ENCODE results near the gene MBTPS2.
A peak's percentile ranks its signal among the peaks of the same experiment; 100 is the strongest.

The MBTPS2 gene

DNA sequence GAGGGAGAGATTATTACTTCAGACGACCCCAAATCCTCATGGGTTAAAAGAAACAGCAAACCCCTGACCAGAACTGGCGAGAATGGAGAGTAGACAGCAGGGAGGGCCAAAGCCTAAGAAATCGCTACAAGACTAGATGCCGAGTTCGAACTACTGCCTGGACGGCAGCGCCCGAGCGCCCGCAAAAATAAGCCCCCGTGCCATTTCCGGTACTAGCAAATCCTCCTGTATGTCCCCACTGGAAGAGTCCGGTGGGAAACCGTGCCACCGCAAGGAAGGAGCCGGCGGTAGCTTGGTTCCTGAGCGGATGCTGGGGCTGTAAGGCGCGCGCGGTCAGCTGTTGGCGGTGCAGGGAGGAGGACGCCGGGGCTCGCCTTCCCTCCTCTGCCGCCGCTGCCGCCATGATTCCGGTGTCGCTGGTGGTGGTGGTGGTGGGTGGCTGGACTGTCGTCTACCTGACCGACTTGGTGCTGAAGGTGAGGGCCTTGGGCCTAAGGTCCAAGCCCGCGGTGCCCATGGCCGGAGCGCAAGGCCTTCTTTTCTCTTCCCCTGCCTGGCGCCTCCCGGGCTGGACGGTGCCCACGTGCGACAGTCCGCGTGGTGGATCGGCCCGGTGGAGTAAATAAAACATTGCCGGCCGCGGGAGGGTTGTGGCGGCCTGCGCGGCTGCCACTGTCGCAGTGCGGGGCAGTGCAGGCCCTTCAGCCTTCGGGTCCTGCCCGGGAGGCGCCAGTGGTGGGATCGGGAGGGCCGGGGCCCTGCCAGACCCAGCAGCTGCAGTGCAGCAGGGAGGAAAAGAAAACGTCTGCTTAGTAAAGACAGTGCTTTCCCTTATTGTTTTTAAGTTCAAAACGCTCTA, at the start of gene MBTPS2:
Gene MBTPS2 (plus strand): TSS at position 284 of the 859 bp plus-strand sequence. CDS start 118 bp downstream, at position 402.
- Histone ChIP-seq H3K36me3 (ENCODE audit: control insufficient read depth, low read length) (peaks cover 9% of the 10 kb centered on the region), H4K20me1 (ENCODE audit: control insufficient read depth, insufficient read depth, low read depth, low read length) (no peaks in the 10 kb centered on the region), H3K79me2 (ENCODE audit: control insufficient read depth, low read length) (peaks cover 23% of the 10 kb centered on the region), H3K4me3 (ENCODE audit: low read length) (peak within 1 kb of the TSS; percentile 81), H3K4me1 (ENCODE audit: control insufficient read depth, low read length) (peaks cover 16% of the 10 kb centered on the region), H3K9me2 (replicated peaks; ENCODE audit: control insufficient read depth, low read length) (no peaks in the 10 kb centered on the region), H3K4me2 (ENCODE audit: low read length) (peak within 1 kb of the TSS; percentile 78), H3K27ac (ENCODE audit: low read depth, low read length) (peak within 1 kb of the TSS; percentile 59), H3F3A (ENCODE audit: control insufficient read depth, insufficient read depth) (no peaks in the 10 kb centered on the region), H3K9me3 (ENCODE audit: control insufficient read depth, insufficient read depth, low read length) (no peaks in the 10 kb centered on the region), H3K27me3 (ENCODE audit: control insufficient read depth, low read length) (no peaks in the 10 kb centered on the region)
- TF ChIP-seq EZH2phosphoT487 (IDR thresholded peaks at IDR 0.05; ENCODE audit: borderline replicate concordance, low read length) = no peak
- TF ChIP-seq, protein P1, sequence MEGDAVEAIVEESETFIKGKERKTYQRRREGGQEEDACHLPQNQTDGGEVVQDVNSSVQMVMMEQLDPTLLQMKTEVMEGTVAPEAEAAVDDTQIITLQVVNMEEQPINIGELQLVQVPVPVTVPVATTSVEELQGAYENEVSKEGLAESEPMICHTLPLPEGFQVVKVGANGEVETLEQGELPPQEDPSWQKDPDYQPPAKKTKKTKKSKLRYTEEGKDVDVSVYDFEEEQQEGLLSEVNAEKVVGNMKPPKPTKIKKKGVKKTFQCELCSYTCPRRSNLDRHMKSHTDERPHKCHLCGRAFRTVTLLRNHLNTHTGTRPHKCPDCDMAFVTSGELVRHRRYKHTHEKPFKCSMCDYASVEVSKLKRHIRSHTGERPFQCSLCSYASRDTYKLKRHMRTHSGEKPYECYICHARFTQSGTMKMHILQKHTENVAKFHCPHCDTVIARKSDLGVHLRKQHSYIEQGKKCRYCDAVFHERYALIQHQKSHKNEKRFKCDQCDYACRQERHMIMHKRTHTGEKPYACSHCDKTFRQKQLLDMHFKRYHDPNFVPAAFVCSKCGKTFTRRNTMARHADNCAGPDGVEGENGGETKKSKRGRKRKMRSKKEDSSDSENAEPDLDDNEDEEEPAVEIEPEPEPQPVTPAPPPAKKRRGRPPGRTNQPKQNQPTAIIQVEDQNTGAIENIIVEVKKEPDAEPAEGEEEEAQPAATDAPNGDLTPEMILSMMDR (IDR thresholded peaks at IDR 0.05; ENCODE audit: low read depth, low read length, poor library complexity, severe bottlenecking) = no peak

DNA sequence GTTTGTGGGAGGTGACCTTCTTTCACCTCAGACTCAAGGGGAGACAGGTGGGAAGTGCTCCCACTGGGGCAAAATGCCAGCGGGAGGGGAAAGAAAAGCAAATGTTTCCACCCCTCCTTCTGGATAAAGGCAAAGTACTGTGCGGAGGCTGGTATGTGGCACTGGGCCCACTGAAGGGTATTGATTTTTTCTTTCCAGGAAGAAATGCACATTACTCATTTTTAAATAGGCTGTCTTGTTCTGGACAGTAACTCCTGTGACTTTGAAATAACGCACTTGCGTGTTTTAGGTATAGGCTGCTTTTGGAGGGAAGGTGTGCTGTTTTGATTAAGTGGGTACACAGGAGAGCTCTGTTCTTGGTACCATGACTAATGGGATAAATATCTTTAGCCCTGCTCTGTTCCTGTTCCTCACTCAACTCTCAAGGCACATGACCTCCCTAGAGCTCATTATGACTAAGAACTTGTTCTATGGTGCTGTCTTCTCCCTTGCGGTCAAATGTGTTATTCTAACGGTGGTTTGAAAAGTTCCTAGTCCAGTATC, 40.7 kb upstream of the MBTPS2 start:
- Histone ChIP-seq H3K9me3 (ENCODE audit: control insufficient read depth, insufficient read depth, low read length) (no peaks in the 10 kb centered on the region), H3K4me1 (ENCODE audit: control insufficient read depth, low read length) (no peaks in the 10 kb centered on the region), H3K4me2 (ENCODE audit: low read length) (no peak overlapping the region), H3K36me3 (ENCODE audit: control insufficient read depth, low read length) (no peaks in the 10 kb centered on the region), H4K20me1 (ENCODE audit: control insufficient read depth, insufficient read depth, low read depth, low read length) (no peaks in the 10 kb centered on the region), H3K9me2 (replicated peaks; ENCODE audit: control insufficient read depth, low read length) (no peaks in the 10 kb centered on the region), H3K4me3 (ENCODE audit: low read length) (no peak overlapping the region), H3F3A (ENCODE audit: control insufficient read depth, insufficient read depth) (no peaks in the 10 kb centered on the region), H3K27me3 (ENCODE audit: control insufficient read depth, low read length) (no peaks in the 10 kb centered on the region), H3K79me2 (ENCODE audit: control insufficient read depth, low read length) (no peaks in the 10 kb centered on the region), H3K27ac (ENCODE audit: low read depth, low read length) (no peak overlapping the region)
- TF ChIP-seq, protein P1 (IDR thresholded peaks at IDR 0.05; ENCODE audit: low read depth, low read length, poor library complexity, severe bottlenecking) = no peak
- no peak for TF ChIP-seq EZH2phosphoT487 (IDR thresholded peaks at IDR 0.05; ENCODE audit: borderline replicate concordance, low read length)

DNA sequence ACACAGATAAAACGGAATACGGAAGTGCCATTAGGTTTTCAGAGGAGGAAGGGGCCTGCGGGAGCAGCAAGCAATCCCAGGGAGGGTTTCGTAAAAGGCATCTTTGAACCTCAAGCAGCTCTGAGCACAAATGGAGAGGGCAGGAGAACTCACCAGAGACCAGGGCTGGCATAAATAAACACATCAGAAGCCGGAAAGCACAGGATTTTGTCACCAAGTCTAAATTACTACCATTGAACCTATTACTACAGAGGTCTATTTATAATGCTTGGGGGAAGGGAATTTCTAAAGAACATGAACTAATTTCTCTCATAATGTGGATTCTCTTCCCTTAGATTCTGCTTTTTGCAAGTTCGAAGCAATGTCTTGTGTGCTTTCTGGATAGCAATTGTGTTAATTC, 39.6 kb upstream of the MBTPS2 start:
- Histone ChIP-seq H3K27me3 (ENCODE audit: control insufficient read depth, low read length) (no peaks in the 10 kb centered on the region), H3K9me2 (replicated peaks; ENCODE audit: control insufficient read depth, low read length) (no peaks in the 10 kb centered on the region), H3F3A (ENCODE audit: control insufficient read depth, insufficient read depth) (no peaks in the 10 kb centered on the region), H3K36me3 (ENCODE audit: control insufficient read depth, low read length) (no peaks in the 10 kb centered on the region), H3K79me2 (ENCODE audit: control insufficient read depth, low read length) (no peaks in the 10 kb centered on the region), H3K4me3 (ENCODE audit: low read length) (no peak overlapping the region), H3K27ac (ENCODE audit: low read depth, low read length) (no peak overlapping the region), H3K9me3 (ENCODE audit: control insufficient read depth, insufficient read depth, low read length) (no peaks in the 10 kb centered on the region), H4K20me1 (ENCODE audit: control insufficient read depth, insufficient read depth, low read depth, low read length) (no peaks in the 10 kb centered on the region), H3K4me1 (ENCODE audit: control insufficient read depth, low read length) (no peaks in the 10 kb centered on the region), H3K4me2 (ENCODE audit: low read length) (no peak overlapping the region)
- TF ChIP-seq, protein P1 (IDR thresholded peaks at IDR 0.05; ENCODE audit: low read depth, low read length, poor library complexity, severe bottlenecking) = no peak
- TF ChIP-seq EZH2phosphoT487 (IDR thresholded peaks at IDR 0.05; ENCODE audit: borderline replicate concordance, low read length) = no peak

All from DOHH2 (cell line).